Stimulated activated CD4-positive, alpha-beta T cell treated with anti-CD3 and anti-CD28 coated beads, Interleukin-15, amount 100 ng/mL, for 1 hour (primary cell): ENCODE results near the gene PATJ.
"Not testable (repeated sequence)": the region's sequence is repeated elsewhere in the genome, so short reads cannot be mapped to it uniquely, and the experiment has no call there.

Experiments used
- DNase-seq, 2 donors: peaks; one replicate each; pipeline ENCODE4 v3.0.0-alpha.2; 2020; ENCODE audit warnings: low read depth in 1 of 2, low spot score in 1 of 2

PATJ gene

DNA sequence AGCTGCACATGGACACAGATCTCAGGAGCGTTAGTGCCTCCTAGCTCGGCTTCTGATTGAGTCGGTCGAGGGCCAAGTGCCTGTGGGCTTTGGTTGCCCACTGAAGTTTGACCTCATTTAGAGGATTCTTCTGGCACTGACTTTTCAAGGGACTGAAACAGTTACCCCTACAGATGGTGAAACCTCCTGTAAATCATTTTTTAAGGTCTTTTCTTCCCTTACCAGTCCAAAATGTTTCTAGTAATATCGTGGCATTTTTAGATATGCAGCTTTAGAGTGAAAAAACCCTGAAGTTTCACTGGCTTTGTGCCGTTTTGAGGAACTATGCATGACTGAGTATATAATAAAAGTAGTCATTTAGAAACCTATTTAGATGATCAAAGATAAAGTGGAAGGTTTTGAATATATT, 417.7 kb downstream of the PATJ start:
- no peak for DNase-seq

GRCh38 chr1:62161711-62162110, 419.4 kb downstream of the PATJ start:
- no peak for DNase-seq

GRCh38 chr1:62170380-62170779, 428.1 kb downstream of the PATJ start:
- not testable (repeated sequence) for DNase-seq

DNA sequence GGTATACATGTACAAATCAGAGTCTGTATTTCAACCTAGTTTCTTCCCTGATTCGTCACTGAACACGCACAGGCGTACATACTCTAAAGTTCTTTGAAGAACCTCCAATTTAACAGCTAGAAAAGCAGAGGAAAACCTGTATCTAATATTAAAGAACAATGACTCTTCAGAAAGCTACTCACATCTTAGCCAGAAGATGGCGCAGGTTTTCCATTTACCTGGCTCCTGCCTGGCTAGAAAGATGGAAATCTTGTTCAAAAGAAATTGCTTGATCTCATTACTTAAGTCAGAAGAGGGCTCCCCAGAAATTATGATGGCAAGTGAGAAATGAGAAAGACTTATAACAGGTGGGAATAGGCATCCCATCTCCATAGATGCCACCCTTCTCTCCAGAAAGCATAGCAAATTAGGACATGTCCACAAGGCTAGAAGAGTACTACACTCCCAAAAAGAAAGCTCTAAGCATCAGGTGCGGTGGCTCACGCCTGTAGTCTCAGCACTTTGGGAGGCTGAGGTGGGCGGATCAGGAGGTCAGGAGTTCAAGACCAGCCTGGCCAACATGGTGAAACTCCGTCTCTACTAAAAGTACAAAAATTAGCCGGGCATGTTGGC, 433.4 kb downstream of the PATJ start:
- DNase-seq = no peak

- DNase-seq = no peak
Measured at GRCh38 chr1:62176597-62177312, 434.5 kb downstream of the PATJ start.

DNA sequence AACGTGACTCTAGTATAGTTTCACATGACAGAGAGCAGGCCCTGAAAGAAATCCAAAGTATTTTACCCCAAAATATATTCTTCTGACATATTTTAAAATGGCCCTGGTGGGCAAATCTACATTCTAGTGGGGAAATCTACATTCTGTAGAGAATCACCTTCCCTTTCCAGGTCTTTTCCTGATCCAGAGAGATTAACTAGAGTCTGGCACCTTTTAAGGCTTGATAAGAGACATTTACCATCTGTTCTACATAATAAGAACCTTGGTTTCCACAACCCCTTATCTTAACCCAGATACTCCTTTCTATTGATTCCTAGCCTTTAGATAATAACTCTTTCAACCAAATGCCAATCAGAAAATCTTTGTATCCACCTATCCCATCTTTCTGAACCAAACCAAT, 435.3 kb downstream of the PATJ start:
- DNase-seq = no peak

DNA sequence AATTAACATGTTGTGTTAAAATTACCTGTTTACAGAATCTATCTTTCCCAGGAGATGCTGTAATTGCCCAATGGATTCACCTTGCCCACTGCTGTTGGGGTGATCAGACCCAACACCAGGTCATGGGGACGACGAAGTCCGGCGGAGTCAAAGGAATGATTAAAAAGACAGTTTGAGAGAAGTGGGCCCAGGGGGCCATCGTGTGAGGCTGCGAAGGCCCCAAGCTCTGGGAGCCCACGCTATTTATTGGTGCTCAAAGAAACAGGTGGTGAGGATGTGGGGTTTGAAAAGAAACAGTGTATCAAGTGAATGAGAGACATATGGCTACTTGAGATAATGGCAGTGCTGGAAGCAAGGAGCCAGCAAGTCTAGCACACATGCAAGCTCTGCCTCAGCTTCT, 436.1 kb downstream of the PATJ start:
- DNase-seq = no peak

DNA sequence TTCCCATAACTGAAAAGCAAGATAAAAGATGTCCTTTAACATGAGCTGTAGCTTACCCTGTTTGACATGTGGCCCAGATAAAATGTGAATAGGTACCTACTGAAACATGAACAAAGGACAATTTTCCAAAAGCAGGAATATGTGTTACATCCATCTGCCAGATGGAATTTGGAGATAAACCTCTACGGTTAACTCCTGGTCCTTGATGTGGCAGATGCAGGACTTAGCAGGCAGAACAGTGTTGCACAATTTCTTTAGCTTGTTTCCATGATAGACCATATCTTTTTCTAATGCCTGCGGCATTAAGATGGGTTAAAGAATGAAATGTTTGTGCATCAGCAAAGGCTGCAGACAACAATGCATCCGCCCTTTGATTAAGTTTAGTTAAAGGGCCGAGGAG, 437.8 kb downstream of the PATJ start:
- not testable (repeated sequence) for DNase-seq

- DNase-seq = no peak
Measured at GRCh38 chr1:62180639-62181038, 438.4 kb downstream of the PATJ start.

DNA sequence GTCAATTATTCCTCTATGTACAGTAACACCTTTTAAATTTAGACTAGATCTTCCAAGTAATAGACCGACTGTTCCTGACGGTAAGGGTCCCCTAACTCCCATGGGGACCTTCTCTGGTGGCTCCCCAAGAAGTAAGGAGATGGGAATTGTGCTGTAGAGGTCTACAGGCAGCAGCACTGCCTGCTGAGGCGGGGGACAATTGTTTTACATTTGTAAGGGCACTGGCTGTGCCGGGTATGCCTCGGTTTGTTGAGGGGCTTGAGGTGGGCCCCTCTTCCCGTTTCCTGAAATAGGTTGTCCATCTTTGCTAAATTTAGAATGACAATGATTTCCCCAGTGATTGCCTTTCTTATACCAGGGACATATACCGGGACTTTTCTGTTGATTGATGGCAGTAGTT, 439.3 kb downstream of the PATJ start:
- DNase-seq = no peak

- DNase-seq = not testable (repeated sequence)
Measured at GRCh38 chr1:62182157-62182556, 439.9 kb downstream of the PATJ start.

- not testable (repeated sequence) for DNase-seq
Measured at GRCh38 chr1:62183164-62184020, 441.1 kb downstream of the PATJ start.

GRCh38 chr1:62184336-62184735, 442.1 kb downstream of the PATJ start:
- DNase-seq = no peak

DNA sequence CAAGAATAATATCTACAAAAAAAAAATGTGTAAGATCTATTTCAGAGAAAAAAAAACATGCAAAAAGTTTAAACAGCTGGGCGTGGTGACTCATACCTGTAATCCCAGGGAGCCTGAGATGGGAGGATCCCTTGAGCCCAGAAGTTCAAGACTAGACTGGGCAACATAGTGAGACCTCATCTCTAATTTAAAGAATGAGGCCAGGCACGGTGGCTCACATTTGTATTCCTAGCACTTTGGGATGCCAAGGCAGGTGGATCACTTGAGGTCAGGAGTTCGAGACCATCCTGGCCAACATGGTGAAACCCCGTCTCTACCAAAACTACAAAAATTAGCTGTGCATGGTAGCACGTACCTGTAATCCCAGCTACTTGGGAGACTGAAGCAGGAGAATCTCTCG, 443.0 kb downstream of the PATJ start:
- DNase-seq = not testable (repeated sequence)

GRCh38 chr1:62185677-62186076, 443.4 kb downstream of the PATJ start:
- DNase-seq = no peak

GRCh38 chr1:62187548-62187947, 445.3 kb downstream of the PATJ start:
- DNase-seq = no peak

DNA sequence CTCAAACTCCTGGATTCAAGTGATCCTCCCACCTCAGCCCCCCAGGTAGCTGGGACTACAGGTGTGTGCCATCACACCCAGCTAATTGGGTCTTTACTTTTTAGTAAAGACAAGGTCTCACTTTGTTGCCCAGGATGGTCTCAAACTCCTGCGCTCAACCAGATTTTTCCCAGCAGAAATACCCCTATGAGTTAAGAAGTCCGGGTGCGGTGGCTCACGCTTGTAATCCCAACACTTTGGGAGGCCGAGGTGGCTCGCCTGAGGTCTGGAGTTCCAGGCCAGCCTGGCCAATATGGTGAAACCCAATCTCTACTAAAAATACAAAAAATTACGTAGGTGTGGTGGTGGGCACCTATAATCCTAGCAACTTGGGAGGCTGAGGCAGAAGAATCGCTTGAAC, 445.8 kb downstream of the PATJ start:
- DNase-seq = no peak

GRCh38 chr1:62194651-62195544, 452.6 kb downstream of the PATJ start, which contains the start of gene L1TD1:
Gene L1TD1 (plus strand): TSS chr1:62194849. CDS start chr1:62206629, 11,780 bp downstream.
- DNase-seq = no peak

GRCh38 chr1:62196086-62196690, 453.9 kb downstream of the PATJ start:
- DNase-seq = no peak

- DNase-seq = no peak
Measured at GRCh38 chr1:62198069-62198780, 455.9 kb downstream of the PATJ start.
